ENCODE measurements around the gene ARHGAP18.

DNA sequence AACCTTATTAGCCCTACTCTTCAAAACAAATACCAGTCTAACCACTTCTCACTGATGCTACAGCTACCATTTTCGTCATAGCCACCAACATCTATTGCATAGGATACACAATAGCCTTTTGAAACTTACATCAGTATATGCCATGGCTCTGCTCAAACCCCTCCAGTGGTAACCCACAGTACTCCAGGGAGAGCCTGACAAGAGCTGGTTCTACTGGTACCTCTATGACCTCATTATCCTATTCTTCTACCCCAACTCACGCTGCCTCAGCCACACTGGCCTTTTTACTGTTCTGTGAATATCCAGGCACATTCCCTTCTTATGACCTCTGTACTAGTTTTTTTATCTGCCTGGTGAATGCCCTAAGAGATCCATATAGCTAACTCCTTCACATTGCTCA, 157.6 kb downstream of the ARHGAP18 start:
- no peak for TF ChIP-seq EZH2 (IDR thresholded peaks at IDR 0.05; ENCODE audit: borderline replicate concordance, low read length)
- TF ChIP-seq, protein P1, sequence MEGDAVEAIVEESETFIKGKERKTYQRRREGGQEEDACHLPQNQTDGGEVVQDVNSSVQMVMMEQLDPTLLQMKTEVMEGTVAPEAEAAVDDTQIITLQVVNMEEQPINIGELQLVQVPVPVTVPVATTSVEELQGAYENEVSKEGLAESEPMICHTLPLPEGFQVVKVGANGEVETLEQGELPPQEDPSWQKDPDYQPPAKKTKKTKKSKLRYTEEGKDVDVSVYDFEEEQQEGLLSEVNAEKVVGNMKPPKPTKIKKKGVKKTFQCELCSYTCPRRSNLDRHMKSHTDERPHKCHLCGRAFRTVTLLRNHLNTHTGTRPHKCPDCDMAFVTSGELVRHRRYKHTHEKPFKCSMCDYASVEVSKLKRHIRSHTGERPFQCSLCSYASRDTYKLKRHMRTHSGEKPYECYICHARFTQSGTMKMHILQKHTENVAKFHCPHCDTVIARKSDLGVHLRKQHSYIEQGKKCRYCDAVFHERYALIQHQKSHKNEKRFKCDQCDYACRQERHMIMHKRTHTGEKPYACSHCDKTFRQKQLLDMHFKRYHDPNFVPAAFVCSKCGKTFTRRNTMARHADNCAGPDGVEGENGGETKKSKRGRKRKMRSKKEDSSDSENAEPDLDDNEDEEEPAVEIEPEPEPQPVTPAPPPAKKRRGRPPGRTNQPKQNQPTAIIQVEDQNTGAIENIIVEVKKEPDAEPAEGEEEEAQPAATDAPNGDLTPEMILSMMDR (conservative IDR thresholded peaks at IDR 0.05 in 1 of 2, IDR thresholded peaks at IDR 0.05 in 1 of 2; ENCODE audit: extremely low read depth in 1 of 2, insufficient read depth in 1 of 2, low read depth in 1 of 2, low read length in 2 of 2), result no peak
